ENCODE data around the gene FBP2.

DNA sequence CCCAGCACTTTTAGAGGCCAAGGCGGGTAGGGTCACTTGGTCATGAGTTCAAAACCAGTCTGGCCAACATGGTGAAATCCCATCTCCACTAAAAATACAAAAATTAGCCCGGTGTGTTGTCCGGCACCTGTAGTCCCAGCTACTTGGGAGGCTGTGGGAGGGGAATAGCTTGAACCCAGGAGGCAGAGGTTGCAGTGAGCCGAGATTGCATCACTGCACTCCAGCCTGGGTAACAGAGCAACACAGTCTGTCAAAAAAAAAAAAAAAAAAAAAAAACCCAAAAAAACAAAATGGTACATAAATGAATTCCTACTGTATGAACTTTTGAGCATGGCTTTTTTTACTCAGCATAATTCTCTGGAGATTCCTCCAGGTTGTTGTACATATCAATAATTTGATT is 76.4 kb downstream of the FBP2 start:
- TF ChIP-seq, protein P1, sequence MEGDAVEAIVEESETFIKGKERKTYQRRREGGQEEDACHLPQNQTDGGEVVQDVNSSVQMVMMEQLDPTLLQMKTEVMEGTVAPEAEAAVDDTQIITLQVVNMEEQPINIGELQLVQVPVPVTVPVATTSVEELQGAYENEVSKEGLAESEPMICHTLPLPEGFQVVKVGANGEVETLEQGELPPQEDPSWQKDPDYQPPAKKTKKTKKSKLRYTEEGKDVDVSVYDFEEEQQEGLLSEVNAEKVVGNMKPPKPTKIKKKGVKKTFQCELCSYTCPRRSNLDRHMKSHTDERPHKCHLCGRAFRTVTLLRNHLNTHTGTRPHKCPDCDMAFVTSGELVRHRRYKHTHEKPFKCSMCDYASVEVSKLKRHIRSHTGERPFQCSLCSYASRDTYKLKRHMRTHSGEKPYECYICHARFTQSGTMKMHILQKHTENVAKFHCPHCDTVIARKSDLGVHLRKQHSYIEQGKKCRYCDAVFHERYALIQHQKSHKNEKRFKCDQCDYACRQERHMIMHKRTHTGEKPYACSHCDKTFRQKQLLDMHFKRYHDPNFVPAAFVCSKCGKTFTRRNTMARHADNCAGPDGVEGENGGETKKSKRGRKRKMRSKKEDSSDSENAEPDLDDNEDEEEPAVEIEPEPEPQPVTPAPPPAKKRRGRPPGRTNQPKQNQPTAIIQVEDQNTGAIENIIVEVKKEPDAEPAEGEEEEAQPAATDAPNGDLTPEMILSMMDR (tag by site-specific recombination; IDR thresholded peaks at IDR 0.05) = no peak
- no peak for TF ChIP-seq ZNF501 (tag by site-specific recombination; IDR thresholded peaks at IDR 0.05)
